GM12872 (cell line): Measurements from ENCODE around the gene SAV1.

Source experiments
- TF ChIP-seq, protein P1 (sequence below): IDR thresholded peaks from 3 replicates; pipeline ENCODE4 v1.5.1; 2011; ENCODE audit warnings: low read depth, mild to moderate bottlenecking, low read length, moderate library complexity; ENCODE audit not compliant: insufficient read depth

SAV1 gene

DNA sequence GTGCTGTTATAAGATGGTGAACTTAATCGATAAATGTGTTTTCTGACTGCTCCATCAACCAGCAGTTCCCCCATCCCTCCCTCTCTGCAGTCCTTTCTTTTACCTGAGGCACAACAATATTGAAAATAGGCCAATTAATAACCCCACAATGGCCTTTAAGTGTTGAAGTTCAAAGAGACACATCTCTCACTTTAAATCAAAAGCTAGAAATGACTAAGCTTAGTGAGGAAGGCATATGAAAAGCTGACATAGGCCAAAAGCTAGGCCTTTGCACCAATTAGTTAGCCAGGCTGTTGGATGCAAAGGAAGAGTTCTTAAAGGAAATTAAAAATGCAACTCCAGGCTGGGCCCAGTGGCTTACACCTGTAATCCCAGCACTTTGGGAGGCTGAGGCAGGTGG lies 43.7 kb downstream of the SAV1 start:
- TF ChIP-seq, protein P1, sequence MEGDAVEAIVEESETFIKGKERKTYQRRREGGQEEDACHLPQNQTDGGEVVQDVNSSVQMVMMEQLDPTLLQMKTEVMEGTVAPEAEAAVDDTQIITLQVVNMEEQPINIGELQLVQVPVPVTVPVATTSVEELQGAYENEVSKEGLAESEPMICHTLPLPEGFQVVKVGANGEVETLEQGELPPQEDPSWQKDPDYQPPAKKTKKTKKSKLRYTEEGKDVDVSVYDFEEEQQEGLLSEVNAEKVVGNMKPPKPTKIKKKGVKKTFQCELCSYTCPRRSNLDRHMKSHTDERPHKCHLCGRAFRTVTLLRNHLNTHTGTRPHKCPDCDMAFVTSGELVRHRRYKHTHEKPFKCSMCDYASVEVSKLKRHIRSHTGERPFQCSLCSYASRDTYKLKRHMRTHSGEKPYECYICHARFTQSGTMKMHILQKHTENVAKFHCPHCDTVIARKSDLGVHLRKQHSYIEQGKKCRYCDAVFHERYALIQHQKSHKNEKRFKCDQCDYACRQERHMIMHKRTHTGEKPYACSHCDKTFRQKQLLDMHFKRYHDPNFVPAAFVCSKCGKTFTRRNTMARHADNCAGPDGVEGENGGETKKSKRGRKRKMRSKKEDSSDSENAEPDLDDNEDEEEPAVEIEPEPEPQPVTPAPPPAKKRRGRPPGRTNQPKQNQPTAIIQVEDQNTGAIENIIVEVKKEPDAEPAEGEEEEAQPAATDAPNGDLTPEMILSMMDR = no peak

DNA sequence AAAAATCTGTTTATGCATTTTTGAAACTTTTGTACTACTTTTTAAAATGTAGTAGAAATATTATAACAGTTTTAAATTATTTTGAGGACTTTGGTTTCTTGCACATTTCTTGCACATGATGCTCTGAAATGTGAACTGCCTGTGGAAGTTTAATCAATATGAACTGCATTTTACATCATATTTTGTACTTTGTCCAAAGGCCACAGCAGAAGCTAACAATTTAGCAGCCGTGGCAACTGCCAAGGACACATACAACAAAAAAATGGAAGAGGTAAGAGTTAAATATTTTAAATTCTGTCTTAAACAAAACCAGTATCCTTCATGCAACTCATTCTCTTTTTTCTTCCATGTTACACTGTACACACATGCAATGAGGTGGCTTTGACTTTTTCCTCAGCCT lies 45.1 kb downstream of the SAV1 start:
- TF ChIP-seq, protein P1 = no peak

DNA sequence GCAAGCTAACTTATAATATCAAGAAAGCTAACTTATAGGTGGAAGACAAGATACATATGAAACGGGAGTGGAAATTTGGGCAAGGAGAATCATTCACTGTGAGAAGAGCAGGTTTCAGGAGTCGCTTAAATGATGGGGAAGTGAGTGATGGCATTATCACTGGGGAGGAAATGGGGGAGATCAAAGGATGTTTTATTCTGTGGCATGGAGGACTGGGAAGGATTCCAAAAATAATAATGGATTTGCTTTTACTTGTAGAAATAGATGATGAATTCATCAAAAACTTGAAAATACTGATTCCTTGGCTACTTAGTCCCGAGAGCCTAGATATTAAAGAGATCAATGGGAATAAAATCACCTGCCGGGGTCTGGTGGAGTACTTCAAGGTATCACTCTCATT lies 47.8 kb downstream of the SAV1 start:
- TF ChIP-seq, protein P1 = no peak

DNA sequence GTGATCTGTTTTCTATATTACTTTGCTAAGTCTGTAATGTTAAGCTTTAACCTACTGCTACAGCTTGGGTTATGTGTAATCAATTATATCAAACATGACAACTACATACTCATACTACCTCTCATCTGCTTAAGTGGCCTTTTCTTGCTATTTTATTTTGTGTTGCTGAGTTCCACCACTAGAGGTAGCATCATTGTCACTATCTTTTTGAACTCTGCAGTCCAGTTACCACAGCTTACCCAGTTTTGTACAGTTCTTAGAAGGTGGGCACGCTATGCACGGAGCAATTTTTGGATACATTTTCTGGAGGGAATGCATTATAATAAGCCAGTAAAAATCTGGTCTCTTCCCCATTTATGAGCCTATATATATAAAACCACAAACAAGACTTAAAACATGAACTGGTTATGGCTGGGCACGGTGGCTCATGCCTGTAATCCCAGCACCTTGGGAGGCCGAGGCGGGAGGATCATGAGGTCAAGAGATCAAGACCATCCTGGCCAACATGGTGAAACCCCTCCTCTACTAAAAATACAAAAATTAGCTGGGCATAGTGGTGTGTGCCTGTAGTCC lies 48.5 kb downstream of the SAV1 start:
- TF ChIP-seq, protein P1 = peak; percentile 70

DNA sequence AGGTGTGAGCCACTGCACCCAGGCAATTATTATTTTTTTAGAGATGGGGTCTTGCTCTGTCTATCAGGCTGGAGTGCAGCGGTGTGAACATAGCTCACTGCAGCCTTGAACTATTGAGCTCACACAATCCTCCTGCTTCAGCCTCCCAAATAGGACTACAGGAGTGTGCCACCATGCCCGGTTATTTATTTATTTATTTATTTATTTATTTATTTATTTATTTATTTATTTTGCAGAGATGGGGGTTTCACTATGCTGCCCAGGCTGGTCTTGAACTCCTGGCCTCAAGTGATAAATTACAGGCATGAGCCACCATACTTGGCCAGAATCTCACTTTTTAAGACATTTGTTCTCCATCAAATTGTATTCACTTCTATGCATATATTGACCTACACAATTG lies 51.8 kb downstream of the SAV1 start:
- TF ChIP-seq, protein P1 = no peak

DNA sequence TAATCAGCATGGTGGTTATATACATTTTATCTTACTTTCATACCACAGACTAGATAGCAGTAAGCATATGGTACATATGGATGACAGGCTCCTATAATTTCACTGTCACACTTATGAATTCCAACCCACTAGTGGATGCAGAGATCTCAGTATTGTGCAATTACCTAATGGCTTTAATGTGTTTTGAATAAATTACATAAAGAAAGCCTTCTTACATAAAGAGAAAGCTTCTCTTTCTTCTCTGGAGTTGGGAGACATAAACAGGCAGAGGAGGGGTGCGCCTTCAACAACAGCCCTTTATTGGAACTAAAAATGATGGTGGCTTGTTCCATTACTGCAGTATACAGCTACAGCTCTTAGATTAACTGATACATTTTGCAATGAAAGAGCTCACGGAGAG lies 52.6 kb downstream of the SAV1 start:
- TF ChIP-seq, protein P1 = no peak

DNA sequence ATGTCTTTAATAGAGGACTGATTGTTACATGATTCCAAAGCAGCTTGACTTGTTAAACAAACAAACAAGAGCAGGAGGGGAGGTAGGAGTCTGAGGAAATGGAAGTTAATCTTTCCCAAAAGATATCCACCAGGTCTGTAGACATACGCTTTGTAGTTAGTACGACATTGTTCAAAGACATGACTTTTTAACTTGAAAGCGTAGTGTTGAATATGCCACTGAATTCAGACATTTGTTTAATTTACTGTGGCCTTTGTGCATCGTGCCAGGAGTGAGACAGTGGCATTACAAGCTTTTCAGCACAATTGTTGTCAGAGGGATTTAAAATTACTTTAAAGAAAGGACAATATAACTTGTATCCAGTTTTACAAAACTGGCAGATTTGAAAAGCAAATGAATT lies 53.0 kb downstream of the SAV1 start:
- TF ChIP-seq, protein P1 = no peak

DNA sequence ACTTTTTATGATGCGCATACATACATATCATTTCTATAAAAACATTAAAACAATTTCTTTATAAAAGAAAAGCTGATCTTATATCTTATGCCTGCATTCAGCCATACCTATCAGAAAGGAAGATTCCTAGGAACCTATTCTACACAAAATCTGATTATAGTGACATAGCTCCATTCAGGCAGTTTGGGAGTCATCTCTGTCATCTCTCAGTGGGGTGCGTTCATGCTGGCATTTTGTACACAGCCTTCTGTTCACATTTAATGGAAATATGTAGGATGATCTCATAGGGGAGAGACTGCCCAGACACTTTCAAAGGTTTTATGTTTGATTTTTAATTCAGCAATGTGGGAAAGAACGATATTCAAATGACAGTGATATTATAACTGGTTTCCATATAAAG lies 55.3 kb downstream of the SAV1 start:
- TF ChIP-seq, protein P1 = no peak
